Thyroid gland (tissue), 4 donors: Measurements from ENCODE around the gene PIGL.

Experiments used
- POLR2A ChIP-seq, 2 donors: fragments of 450-650 bp; IDR thresholded peaks; one replicate each; pipeline ENCODE4 v1.6.1; 2017; ENCODE audit warnings: antibody characterized with exemption in 2 of 2, mild to moderate bottlenecking in 2 of 2, moderate library complexity in 1 of 2
- TF ChIP-seq, protein P1 (sequence below), 6 experiments: fragments of 200-600 bp in 3 of 6; fragments of 450-650 bp in 3 of 6; sonication (generic) in 3 of 6; IDR thresholded peaks; one replicate each; pipeline ENCODE4 v1.5.1; 2016 to 2019; ENCODE audit warnings: antibody characterized with exemption in 6 of 6, mild to moderate bottlenecking in 2 of 6, inconsistent platforms in 1 of 6, moderate library complexity in 1 of 6

DNA sequence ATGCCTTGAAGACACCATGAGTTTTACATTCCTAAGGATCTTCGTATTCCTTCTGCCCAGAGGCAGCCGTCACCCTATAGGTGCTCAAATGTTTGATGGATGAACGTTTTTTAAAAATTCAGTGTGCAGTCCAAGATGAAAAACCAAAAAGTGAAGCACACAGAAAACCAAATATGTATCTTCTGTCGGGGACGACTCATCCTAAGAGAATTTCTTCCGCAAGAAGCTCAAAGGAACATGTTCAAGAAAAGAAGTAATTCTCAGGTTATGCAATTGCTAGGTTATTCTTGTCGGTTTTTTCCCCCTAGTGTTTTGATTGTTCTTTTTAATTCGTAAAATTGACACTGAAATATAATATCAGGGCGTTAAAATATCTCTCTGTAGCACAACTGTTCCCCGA lies 134.8 kb downstream of the PIGL start:
- TF ChIP-seq, protein P1, sequence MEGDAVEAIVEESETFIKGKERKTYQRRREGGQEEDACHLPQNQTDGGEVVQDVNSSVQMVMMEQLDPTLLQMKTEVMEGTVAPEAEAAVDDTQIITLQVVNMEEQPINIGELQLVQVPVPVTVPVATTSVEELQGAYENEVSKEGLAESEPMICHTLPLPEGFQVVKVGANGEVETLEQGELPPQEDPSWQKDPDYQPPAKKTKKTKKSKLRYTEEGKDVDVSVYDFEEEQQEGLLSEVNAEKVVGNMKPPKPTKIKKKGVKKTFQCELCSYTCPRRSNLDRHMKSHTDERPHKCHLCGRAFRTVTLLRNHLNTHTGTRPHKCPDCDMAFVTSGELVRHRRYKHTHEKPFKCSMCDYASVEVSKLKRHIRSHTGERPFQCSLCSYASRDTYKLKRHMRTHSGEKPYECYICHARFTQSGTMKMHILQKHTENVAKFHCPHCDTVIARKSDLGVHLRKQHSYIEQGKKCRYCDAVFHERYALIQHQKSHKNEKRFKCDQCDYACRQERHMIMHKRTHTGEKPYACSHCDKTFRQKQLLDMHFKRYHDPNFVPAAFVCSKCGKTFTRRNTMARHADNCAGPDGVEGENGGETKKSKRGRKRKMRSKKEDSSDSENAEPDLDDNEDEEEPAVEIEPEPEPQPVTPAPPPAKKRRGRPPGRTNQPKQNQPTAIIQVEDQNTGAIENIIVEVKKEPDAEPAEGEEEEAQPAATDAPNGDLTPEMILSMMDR (IDR thresholded peaks at IDR 0.05): no peak
- no peak for TF ChIP-seq POLR2A (IDR thresholded peaks at IDR 0.05)
